Calu3 (cell line): ENCODE results near the gene DTHD1. TPM values are rescaled to one million over a fixed set of nuclear protein-coding genes. Genes with fewer than 3 reads are reported as not detected.

Source experiments
- BruUV-seq: library from RNA; stranded (reverse); fragments of 400-500 nt; replicated peaks from 2 replicates; lab custom pipeline; 2021; lab: Mats Ljungman, UMichigan
- CTCF ChIA-PET: fragments of 300-600 bp; sonication (Branson Sonifier 250); formaldehyde crosslinking; loops from one replicate; lab custom pipeline; 2022; ENCODE audit warnings: antibody characterized with exemption; lab: Charles Lee
- DNase-seq: peaks from one replicate; pipeline ENCODE4 v3.0.0; 2022
- H3K27ac Mint-ChIP-seq: one replicate; pipeline ENCODE4 v1.8.0; 2022; ENCODE audit warnings: mixed read lengths; ENCODE audit not compliant: unreplicated experiment
- H3K27me3 Mint-ChIP-seq: one replicate; pipeline ENCODE4 v1.8.0; 2022; ENCODE audit warnings: mixed read lengths; ENCODE audit not compliant: unreplicated experiment
- H3K36me3 Mint-ChIP-seq: one replicate; pipeline ENCODE4 v1.8.0; 2022; ENCODE audit warnings: mild to moderate bottlenecking, moderate library complexity, mixed read lengths; ENCODE audit not compliant: insufficient read depth, unreplicated experiment
- H3K4me1 Mint-ChIP-seq: one replicate; pipeline ENCODE4 v1.8.0; 2022; ENCODE audit warnings: mild to moderate bottlenecking, low read depth, mixed read lengths; ENCODE audit not compliant: unreplicated experiment
- H3K4me3 Mint-ChIP-seq: one replicate; pipeline ENCODE4 v1.8.0; 2022; ENCODE audit warnings: mild to moderate bottlenecking, low read depth, moderate library complexity, mixed read lengths; ENCODE audit not compliant: unreplicated experiment
- H3K9me3 Mint-ChIP-seq: one replicate; pipeline ENCODE4 v1.8.0; 2022; ENCODE audit warnings: low read depth, mixed read lengths; ENCODE audit not compliant: unreplicated experiment
- intact Hi-C: fragments of 100-400 bp; cut with micrococcal nuclease; formaldehyde crosslinking; loops from one replicate; pipeline ENCODE4 v1.10.0; 2022; ENCODE audit not compliant: unreplicated experiment
- total RNA-seq: library from RNA; stranded (reverse); gene quantifications from 2 replicates; pipeline ENCODE4 v1.2.3, GENCODE V29; 2022
- TF ChIP-seq, protein P1 (sequence below): fragments of 200-600 bp; IDR thresholded peaks from one replicate; pipeline ENCODE4 v1.8.0; 2022; ENCODE audit warnings: antibody characterized with exemption; ENCODE audit not compliant: unreplicated experiment

Gene DTHD1
- total RNA-seq, 1 experiment from 2014 or later = not detected

DNA sequence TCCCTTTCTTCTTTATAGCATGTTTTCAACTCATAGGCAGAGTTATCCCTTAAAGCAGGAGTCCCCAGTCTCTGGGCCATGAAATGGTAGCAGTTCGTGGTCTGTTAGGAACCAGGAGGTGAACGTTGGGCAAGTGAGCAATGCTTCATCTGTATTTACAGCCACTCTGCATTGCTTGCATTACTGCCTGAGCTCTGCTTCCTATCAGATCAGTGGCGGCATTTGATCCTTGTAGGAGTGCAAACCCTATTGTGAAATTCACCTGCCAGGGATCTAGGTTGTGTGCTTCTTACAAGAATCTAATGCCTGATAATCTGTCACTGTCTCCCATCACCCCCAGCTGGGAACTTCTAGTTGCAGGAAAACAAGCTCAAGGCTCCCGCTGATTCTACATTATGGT lies 39.8 kb downstream of the DTHD1 start:
- Mint-ChIP-seq H3K27me3 (no peaks in the 10 kb centered on the region), H3K4me3 (no peak overlapping the region), H3K36me3 (no peaks in the 10 kb centered on the region), H3K27ac (no peak overlapping the region), H3K9me3 (no peaks in the 10 kb centered on the region), H3K4me1 (peaks cover 11% of the 10 kb centered on the region)
- no peak for DNase-seq
- TF ChIP-seq, protein P1, sequence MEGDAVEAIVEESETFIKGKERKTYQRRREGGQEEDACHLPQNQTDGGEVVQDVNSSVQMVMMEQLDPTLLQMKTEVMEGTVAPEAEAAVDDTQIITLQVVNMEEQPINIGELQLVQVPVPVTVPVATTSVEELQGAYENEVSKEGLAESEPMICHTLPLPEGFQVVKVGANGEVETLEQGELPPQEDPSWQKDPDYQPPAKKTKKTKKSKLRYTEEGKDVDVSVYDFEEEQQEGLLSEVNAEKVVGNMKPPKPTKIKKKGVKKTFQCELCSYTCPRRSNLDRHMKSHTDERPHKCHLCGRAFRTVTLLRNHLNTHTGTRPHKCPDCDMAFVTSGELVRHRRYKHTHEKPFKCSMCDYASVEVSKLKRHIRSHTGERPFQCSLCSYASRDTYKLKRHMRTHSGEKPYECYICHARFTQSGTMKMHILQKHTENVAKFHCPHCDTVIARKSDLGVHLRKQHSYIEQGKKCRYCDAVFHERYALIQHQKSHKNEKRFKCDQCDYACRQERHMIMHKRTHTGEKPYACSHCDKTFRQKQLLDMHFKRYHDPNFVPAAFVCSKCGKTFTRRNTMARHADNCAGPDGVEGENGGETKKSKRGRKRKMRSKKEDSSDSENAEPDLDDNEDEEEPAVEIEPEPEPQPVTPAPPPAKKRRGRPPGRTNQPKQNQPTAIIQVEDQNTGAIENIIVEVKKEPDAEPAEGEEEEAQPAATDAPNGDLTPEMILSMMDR = no peak
- intact Hi-C loops = no loop called here
- CTCF ChIA-PET = no interaction called here
- BruUV-seq = no TSS peak

DNA sequence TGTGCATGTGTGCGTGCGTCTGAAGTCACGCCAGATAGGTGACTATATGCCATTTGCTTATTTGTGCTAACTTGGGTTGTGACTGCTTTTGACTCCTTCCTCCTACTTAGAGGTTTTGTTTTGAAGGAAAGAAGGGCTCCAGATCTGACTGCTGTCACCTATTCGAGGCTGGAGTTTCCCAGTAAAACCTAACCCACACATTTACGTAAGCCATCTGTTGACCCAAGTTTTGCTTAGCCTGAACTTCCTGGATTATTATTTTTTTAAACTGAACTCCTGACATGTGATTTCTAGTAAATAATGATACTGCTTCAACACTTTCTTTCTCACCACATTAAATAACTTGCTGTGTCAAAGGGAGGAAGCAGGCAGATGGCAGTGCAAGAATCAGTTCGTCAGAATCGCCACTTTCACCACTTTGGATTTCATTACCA lies 41.5 kb downstream of the DTHD1 start:
- intact Hi-C loops = no loop called here
- Mint-ChIP-seq H3K27me3 (no peaks in the 10 kb centered on the region), H3K9me3 (no peaks in the 10 kb centered on the region), H3K4me3 (no peak overlapping the region), H3K4me1 (peaks cover 11% of the 10 kb centered on the region), H3K27ac (no peak overlapping the region), H3K36me3 (no peaks in the 10 kb centered on the region)
- no peak for DNase-seq
- TF ChIP-seq, protein P1 = no peak
- BruUV-seq = no TSS peak
- CTCF ChIA-PET = no interaction called here

DNA sequence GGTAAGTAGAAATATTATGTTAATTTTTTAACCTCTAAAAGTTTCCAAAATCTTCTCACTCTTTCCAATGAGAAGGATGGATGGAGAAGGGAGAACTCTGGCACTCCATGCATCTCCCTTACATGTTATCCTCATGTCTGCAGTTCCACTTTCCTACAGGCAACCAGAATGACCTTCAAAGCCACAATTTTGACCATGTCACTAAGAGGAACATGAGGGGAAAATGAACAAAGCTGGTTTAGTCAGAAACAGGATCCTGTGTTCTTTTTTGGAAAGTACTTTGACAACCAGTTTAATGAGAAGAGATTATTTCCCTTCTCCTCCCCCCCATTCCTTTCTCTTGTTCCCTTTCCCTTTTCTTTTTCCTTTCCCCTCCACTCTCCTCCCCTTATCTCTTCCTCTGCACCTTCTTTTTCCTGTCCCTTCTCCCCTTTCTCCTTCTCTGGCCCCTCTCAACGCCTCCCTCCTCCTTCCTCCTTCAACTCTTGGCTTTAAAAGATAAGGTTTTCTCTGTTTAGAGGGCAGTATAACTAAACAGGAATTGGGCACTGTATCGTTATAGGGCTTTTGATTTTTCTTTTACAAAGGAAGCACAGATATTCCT lies 42.5 kb downstream of the DTHD1 start:
- H3K36me3 Mint-ChIP-seq = no peaks in the 10 kb centered on the region
- H3K27ac Mint-ChIP-seq = no peak overlapping the region
- TF ChIP-seq, protein P1 = no peak
- no peak for DNase-seq
- CTCF ChIA-PET = no interaction called here
- no peaks in the 10 kb centered on the region for H3K27me3 Mint-ChIP-seq
- H3K4me1 Mint-ChIP-seq = peaks cover 11% of the 10 kb centered on the region
- no peak overlapping the region for H3K4me3 Mint-ChIP-seq
- no TSS peak for BruUV-seq
- H3K9me3 Mint-ChIP-seq = no peaks in the 10 kb centered on the region
- intact Hi-C loops = no loop called here

DNA sequence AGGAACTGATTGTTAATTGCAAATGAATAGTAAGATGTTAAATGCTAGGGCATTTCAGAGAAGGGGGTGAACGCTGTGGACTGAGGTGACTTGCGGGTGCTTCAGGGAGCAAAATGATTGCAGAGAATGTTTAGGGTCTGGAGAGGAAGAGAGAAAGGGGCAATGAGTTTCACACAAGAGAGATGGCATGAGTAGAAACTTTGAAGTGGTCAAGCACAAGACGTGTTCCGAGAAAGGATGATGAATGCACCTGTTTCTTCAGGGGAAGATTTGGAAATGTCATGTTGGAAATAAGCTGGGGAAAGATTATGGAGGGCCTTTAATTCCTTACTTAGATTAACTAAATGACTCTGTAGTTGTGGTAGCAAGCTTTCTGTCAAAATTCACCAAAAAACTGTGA lies 43.4 kb downstream of the DTHD1 start:
- H3K36me3 Mint-ChIP-seq = no peaks in the 10 kb centered on the region
- CTCF ChIA-PET = no interaction called here
- TF ChIP-seq, protein P1 = no peak
- no TSS peak for BruUV-seq
- no peak overlapping the region for H3K4me3 Mint-ChIP-seq
- no peaks in the 10 kb centered on the region for H3K27me3 Mint-ChIP-seq
- H3K4me1 Mint-ChIP-seq = peaks cover 11% of the 10 kb centered on the region
- no peaks in the 10 kb centered on the region for H3K9me3 Mint-ChIP-seq
- no peak overlapping the region for H3K27ac Mint-ChIP-seq
- DNase-seq = no peak
- intact Hi-C loops = no loop called here
